AG09309 (cell line): ENCODE measurements around the gene EVPL.

Experiments used
- DNase-seq: peaks from one replicate; pipeline ENCODE4 v3.0.0-alpha.2; 2010; ENCODE audit warnings: low read depth
- H3K4me3 ChIP-seq: 2 replicates; pipeline ENCODE4 v1.5.1; 2011; ENCODE audit warnings: mild to moderate bottlenecking, low read depth, low read length, moderate library complexity; ENCODE audit not compliant: control insufficient read depth
- CTCF ChIP-seq: IDR thresholded peaks from 2 replicates; pipeline ENCODE4 v1.5.1; 2011; ENCODE audit warnings: mild to moderate bottlenecking, low read depth, low read length, inconsistent platforms; ENCODE audit not compliant: insufficient read depth, control insufficient read depth; ENCODE audit errors: missing control alignments

The EVPL gene

GRCh38 chr17:76051561-76051960, 24.5 kb upstream of the EVPL start:
- no peak for TF ChIP-seq CTCF
- H3K4me3 ChIP-seq: no peak overlapping the region
- DNase-seq: no peak

GRCh38 chr17:76050538-76051467, 23.7 kb upstream of the EVPL start:
- H3K4me3 ChIP-seq: no peak overlapping the region
- no peak for DNase-seq
- TF ChIP-seq CTCF: no peak

- no peak for TF ChIP-seq CTCF
- no peak for DNase-seq
- no peak overlapping the region for H3K4me3 ChIP-seq
Observed at GRCh38 chr17:76049836-76050537, 22.9 kb upstream of the EVPL start.

GRCh38 chr17:76049239-76049638, 22.1 kb upstream of the EVPL start:
- TF ChIP-seq CTCF: no peak
- no peak overlapping the region for H3K4me3 ChIP-seq
- no peak for DNase-seq

GRCh38 chr17:76048711-76049110, 21.6 kb upstream of the EVPL start:
- no peak overlapping the region for H3K4me3 ChIP-seq
- TF ChIP-seq CTCF: no peak
- DNase-seq: no peak

- TF ChIP-seq CTCF: no peak
- DNase-seq: no peak
- H3K4me3 ChIP-seq: no peak overlapping the region
Observed at GRCh38 chr17:76048025-76048605, 21.0 kb upstream of the EVPL start.
